K562 (cell line): ENCODE measurements around the gene RBM44. TPM values are rescaled to one million over a fixed set of nuclear protein-coding genes. Genes with fewer than 3 reads are reported as not detected.

Experiments
- ATAC-seq: fragments of 200-7000 bp; cut with Tn5 transposase; 3 replicates; pipeline ENCODE4 v1.9.1; 2020; ENCODE audit warnings: moderate library complexity
- BruUV-seq: library from RNA; stranded (reverse); fragments of 400-500 nt; replicated peaks from 2 replicates; lab custom pipeline; 2021; lab: Mats Ljungman, UMichigan
- CTCF ChIA-PET: fragments of 300-600 bp; formaldehyde crosslinking; extraction: SDS; loops from one replicate; lab custom pipeline; 2021; ENCODE audit warnings: low intra/inter-chr PET ratio; lab: Yijun Ruan, JAX
- POLR2A ChIA-PET: fragments of 300-600, 350-650 bp; sonication (Branson Sonifier 250); formaldehyde crosslinking; extraction: SDS; loops from one replicate; lab custom pipeline; 2021; ENCODE audit warnings: antibody characterized with exemption, inconsistent platforms; lab: Yijun Ruan, JAX
- DNase-seq, 4 experiments: peaks; one replicate each; pipeline versions ENCODE4 v3.0.0 to v3.0.0-alpha.2; 2011 to 2018; ENCODE audit warnings: low spot score in 3 of 4, mixed read lengths in 3 of 4; ENCODE audit errors: extremely low read depth in 1 of 4
- FAIRE-seq: peaks from 2 replicates; lab custom pipeline; 2011; peaks lifted over from hg19 to GRCh38; lab: Jason Lieb, UNC
- H2AFZ ChIP-seq: 2 replicates; pipeline ENCODE4 v1.6.0; 2011; ENCODE audit warnings: low read depth, low read length, control low read depth, inconsistent platforms
- H3K27ac ChIP-seq: fragments of 200-600 bp; 3 replicates; pipeline ENCODE4 v1.8.0; 2011; ENCODE audit warnings: low read depth, mild to moderate bottlenecking, control low read depth, inconsistent platforms, low read length, moderate library complexity, mixed read lengths; ENCODE audit errors: extremely low read depth
- H3K27me3 ChIP-seq, 2 experiments: fragments of 300-600 bp in 1 of 2; 2 replicates in 1 of 2; 3 replicates in 1 of 2; pipeline versions ENCODE4 v1.6.0 to v1.8.0; 2011; ENCODE audit warnings: inconsistent platforms in 2 of 2, low read length in 2 of 2, mild to moderate bottlenecking in 1 of 2, mixed read lengths in 1 of 2, moderate library complexity in 1 of 2; ENCODE audit not compliant: control insufficient read depth in 2 of 2, insufficient read depth in 2 of 2
- H3K36me3 ChIP-seq: fragments of 300-600 bp; 3 replicates; pipeline ENCODE4 v1.8.0; 2011; ENCODE audit warnings: mild to moderate bottlenecking, low read length, inconsistent platforms; ENCODE audit not compliant: control insufficient read depth, insufficient read depth
- H3K4me1 ChIP-seq, 2 experiments: fragments of 200-600 bp in 1 of 2; replicated peaks in 1 of 2; 2 replicates in 1 of 2; 3 replicates in 1 of 2; pipeline versions ENCODE4 v1.5.1 to v1.8.0; 2011; ENCODE audit warnings: inconsistent platforms in 2 of 2, low read length in 2 of 2, mild to moderate bottlenecking in 1 of 2, mixed read lengths in 1 of 2, moderate library complexity in 1 of 2; ENCODE audit not compliant: control insufficient read depth in 2 of 2, insufficient read depth in 2 of 2
- H3K4me2 ChIP-seq: 2 replicates; pipeline ENCODE4 v1.6.1; 2011; ENCODE audit warnings: low read length, control low read depth, inconsistent platforms, mixed read lengths; ENCODE audit not compliant: insufficient read depth
- H3K4me3 ChIP-seq: fragments of 200-600 bp; sonication (generic), shearing (Covaris generic); 2 replicates; pipeline ENCODE4 v1.5.1; 2016; ENCODE audit warnings: control low read depth, inconsistent platforms
- H3K79me2 ChIP-seq: fragments of 200-600 bp; 3 replicates; pipeline ENCODE4 v1.8.0; 2011; ENCODE audit warnings: low read length, inconsistent platforms; ENCODE audit not compliant: control insufficient read depth, insufficient read depth
- H3K9ac ChIP-seq, 2 experiments: 2 replicates each; pipeline versions ENCODE4 v1.6.0 to v1.6.1; 2011; ENCODE audit warnings: low read depth in 2 of 2, low read length in 2 of 2, control low read depth in 1 of 2, inconsistent platforms in 1 of 2, mild to moderate bottlenecking in 1 of 2, mixed read lengths in 1 of 2; ENCODE audit not compliant: insufficient read depth in 1 of 2
- H3K9me1 ChIP-seq: one replicate; pipeline ENCODE4 v1.6.0; 2011; ENCODE audit warnings: inconsistent platforms, mild to moderate bottlenecking, low read length, moderate library complexity; ENCODE audit not compliant: control insufficient read depth, insufficient read depth
- H3K9me3 ChIP-seq: replicated peaks from 2 replicates; pipeline ENCODE4 v1.5.1; 2011; ENCODE audit warnings: low read depth, low read length, inconsistent platforms; ENCODE audit not compliant: control insufficient read depth, insufficient read depth
- H4K20me1 ChIP-seq: replicated peaks from 2 replicates; pipeline ENCODE4 v1.6.1; 2011; ENCODE audit warnings: low read length, inconsistent platforms, mixed read lengths; ENCODE audit not compliant: control insufficient read depth, insufficient read depth
- E2F6 ChIP-seq, 2 experiments: IDR thresholded peaks; 2 replicates each; pipeline ENCODE4 v1.6.1; 2011; ENCODE audit warnings: borderline replicate concordance in 1 of 2, control low read depth in 1 of 2, low read depth in 1 of 2, low read length in 1 of 2, mild to moderate bottlenecking in 1 of 2, mixed read lengths in 1 of 2, moderate library complexity in 1 of 2; ENCODE audit not compliant: insufficient read depth in 1 of 2, insufficient read length in 1 of 2, poor library complexity in 1 of 2, severe bottlenecking in 1 of 2; ENCODE audit errors: extremely low read depth in 1 of 2
- ETV5 ChIP-seq: sonication (generic); formaldehyde crosslinking; IDR thresholded peaks from 2 replicates; pipeline ENCODE4 v1.4.0; 2020; ENCODE audit warnings: low read depth, mild to moderate bottlenecking, missing genetic modification reagents
- FOXA1 ChIP-seq: fragments of 450-650 bp; IDR thresholded peaks from 2 replicates; pipeline ENCODE4 v1.6.1; 2016; ENCODE audit warnings: mild to moderate bottlenecking, borderline replicate concordance
- GATA2 ChIP-seq: sonication (generic); formaldehyde crosslinking; IDR thresholded peaks from 2 replicates; pipeline ENCODE4 v1.4.0; 2020; ENCODE audit warnings: mild to moderate bottlenecking, missing genetic modification reagents
- ILK ChIP-seq: fragments of 450-650 bp; IDR thresholded peaks from 2 replicates; pipeline ENCODE4 v1.6.1; 2016; ENCODE audit warnings: missing genetic modification characterization, low read depth, mild to moderate bottlenecking, missing compliant biosample characterization, moderate library complexity, borderline replicate concordance
- JUN ChIP-seq, 2 experiments: sonication (generic) in 1 of 2; formaldehyde crosslinking in 1 of 2; IDR thresholded peaks; 2 replicates each; pipeline versions ENCODE4 v1.6.1 to v1.8.0; 2012 to 2022; ENCODE audit warnings: borderline replicate concordance in 2 of 2, mild to moderate bottlenecking in 2 of 2, improper control_type of control experiment in 1 of 2, low read depth in 1 of 2, low read length in 1 of 2, missing genetic modification reagents in 1 of 2
- MEIS2 ChIP-seq: fragments of 450-650 bp; IDR thresholded peaks from 2 replicates; pipeline ENCODE4 v1.6.1; 2014; ENCODE audit warnings: mild to moderate bottlenecking; ENCODE audit not compliant: partially characterized antibody
- NCOA4 ChIP-seq: fragments of 450-650 bp; IDR thresholded peaks from 2 replicates; pipeline ENCODE4 v1.6.1; 2018; ENCODE audit warnings: mild to moderate bottlenecking; ENCODE audit not compliant: partially characterized antibody
- NELFE ChIP-seq: IDR thresholded peaks from 2 replicates; pipeline ENCODE4 v1.6.1; 2011; ENCODE audit warnings: mild to moderate bottlenecking; ENCODE audit not compliant: insufficient read depth, insufficient read length
- RCOR1 ChIP-seq, 2 experiments: IDR thresholded peaks; 2 replicates each; pipeline ENCODE4 v1.6.1; 2012; ENCODE audit warnings: low read depth in 2 of 2, low read length in 2 of 2, borderline replicate concordance in 1 of 2, improper control_type of control experiment in 1 of 2
- TCF7L2 ChIP-seq: fragments of 150-350 bp; IDR thresholded peaks from 2 replicates; pipeline ENCODE4 v1.6.1; 2016; ENCODE audit warnings: low read depth, mild to moderate bottlenecking, low read length, moderate library complexity
- ZNF134 ChIP-seq: fragments of 250-450 bp; sonication (Bioruptor Pico); conservative IDR thresholded peaks from 2 replicates; pipeline ENCODE4 v1.4.0; 2020
- ZNF589 ChIP-seq: fragments of 200-800 bp; sonication (Bioruptor generic); IDR thresholded peaks from 2 replicates; pipeline ENCODE4 v1.6.1; 2016; ENCODE audit warnings: low read depth, missing genetic modification characterization, missing compliant biosample characterization
- WGBS: fragments of 100-300 bp; shearing (Covaris generic); methylation state at CpG from one replicate; pipeline ENCODE4 v1.1.6; 2016; ENCODE audit warnings: low coverage, mixed read lengths; ENCODE audit not compliant: insufficient coverage; ENCODE audit errors: missing lambda C conversion rate; 5-methylcytosine and 5-hydroxymethylcytosine counted together
- in situ Hi-C: fragments of 300-500 bp; cut with MboI; formaldehyde crosslinking; loops from 4 replicates; pipeline ENCODE4 v1.15.0; 2018; ENCODE audit warnings: inconsistent platforms, mixed read lengths
- intact Hi-C: fragments of 100-400 bp; cut with micrococcal nuclease; formaldehyde crosslinking; loops from 2 replicates; pipeline ENCODE4 v1.14.2; 2022
- polyA plus RNA-seq, 8 experiments: library from polyadenylated mRNA; depleted of rRNA in 4 of 8; stranded (reverse) in 5 of 8; unstranded in 3 of 8; fragments of >200 nt; fragmentation: Nextera tagmentation in 2 of 8; fragmentation: Illumina TruSeq in 1 of 8; extraction: Ambion mirVana in 2 of 8; extraction: Trizol in 1 of 8; gene quantifications; 2 replicates each; pipeline versions ENCODE4 v1.2.1 to v1.2.3, GENCODE V29; 2011 to 2014; ENCODE audit warnings: inconsistent platforms in 1 of 8, missing spikeins in 1 of 8
- total RNA-seq, 7 experiments: library from RNA; depleted of rRNA in 6 of 7; stranded (reverse); fragments of >200 nt in 6 of 7; fragmentation: Illumina TruSeq in 2 of 7; extraction: Trizol in 2 of 7; gene quantifications; 2 replicates each; pipeline versions ENCODE4 v1.2.1 to v1.2.3, GENCODE V29; 2011 to 2021; ENCODE audit warnings: low replicate concordance in 1 of 7
- TF ChIP-seq, protein P1 (sequence below): fragments of 450-650 bp; IDR thresholded peaks from 2 replicates; pipeline ENCODE4 v1.6.1; 2016; ENCODE audit warnings: antibody characterized with exemption

RBM44 gene
- total and polyA plus RNA-seq, 9 of the 15 experiments (the other 6 are each of a cell fraction or from before 2014, with no cell fraction given): 0.04 to 0.25 (median 0.13) TPM

DNA sequence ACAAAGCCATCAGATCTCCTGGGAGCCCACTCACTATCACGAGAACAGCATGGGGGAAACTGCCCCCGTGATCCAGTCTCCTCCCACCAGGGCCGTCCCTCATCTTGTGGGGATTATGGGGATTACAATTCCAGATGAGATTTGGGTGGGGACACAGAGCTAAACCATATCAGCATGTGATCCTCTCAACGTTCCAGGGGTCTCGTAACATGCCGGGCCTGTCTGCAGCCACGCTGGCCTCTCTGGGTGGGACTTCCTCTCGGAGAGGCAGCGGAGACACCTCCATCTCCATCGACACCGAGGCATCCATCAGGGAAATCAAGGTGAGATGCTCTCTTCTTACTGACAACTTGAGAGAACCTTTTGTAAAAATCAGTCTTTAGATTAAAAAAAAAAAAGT is 49.6 kb upstream of the RBM44 start:
- intact Hi-C loops (loop anchor here (10.0 kb wide), 1 partner anchor 164 kb away; no protein-coding TSS in a partner anchor), in situ Hi-C loops (no loop called here)
- TF ChIP-seq TCF7L2: no peak
- TF ChIP-seq ILK: no peak
- no peak for TF ChIP-seq FOXA1
- no peak for TF ChIP-seq RCOR1 (IDR thresholded peaks at IDR 0.05; ENCODE audit: borderline replicate concordance in 1 of 2, low read depth in 2 of 2, low read length in 2 of 2)
- TF ChIP-seq NELFE: no peak
- TF ChIP-seq MEIS2: no peak
- no peak for TF ChIP-seq NCOA4
- no peak for TF ChIP-seq ZNF589 (CRISPR knock-in tag)
- no peak for TF ChIP-seq JUN (IDR thresholded peaks at IDR 0.05; ENCODE audit: borderline replicate concordance, low read depth, low read length)
- no peak for TF ChIP-seq JUN (CRISPR knock-in tag; IDR thresholded peaks at IDR 0.05; ENCODE audit: borderline replicate concordance)
- TF ChIP-seq E2F6 (IDR thresholded peaks at IDR 0.05; ENCODE audit: borderline replicate concordance in 1 of 2, extremely low read depth in 1 of 2, insufficient read depth in 1 of 2, insufficient read length in 1 of 2, low read depth in 1 of 2, low read length in 1 of 2, poor library complexity in 1 of 2, severe bottlenecking in 1 of 2): no peak
- no peak for TF ChIP-seq ZNF134 (CRISPR knock-in tag)
- TF ChIP-seq, protein P1, sequence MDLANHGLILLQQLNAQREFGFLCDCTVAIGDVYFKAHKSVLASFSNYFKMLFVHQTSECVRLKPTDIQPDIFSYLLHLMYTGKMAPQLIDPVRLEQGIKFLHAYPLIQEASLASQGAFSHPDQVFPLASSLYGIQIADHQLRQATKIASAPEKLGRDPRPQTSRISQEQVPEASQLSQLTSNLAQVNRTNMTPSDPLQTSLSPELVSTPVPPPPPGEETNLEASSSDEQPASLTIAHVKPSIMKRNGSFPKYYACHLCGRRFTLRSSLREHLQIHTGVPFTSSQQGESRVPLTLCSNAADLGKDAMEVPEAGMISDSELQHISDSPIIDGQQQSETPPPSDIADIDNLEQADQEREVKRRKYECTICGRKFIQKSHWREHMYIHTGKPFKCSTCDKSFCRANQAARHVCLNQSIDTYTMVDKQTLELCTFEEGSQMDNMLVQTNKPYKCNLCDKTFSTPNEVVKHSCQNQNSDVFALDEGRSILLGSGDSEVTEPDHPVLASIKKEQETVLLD: no peak
- TF ChIP-seq ETV5 (CRISPR knock-in tag): no peak
- TF ChIP-seq GATA2 (CRISPR knock-in tag): no peak
- H2AFZ ChIP-seq: no peak overlapping the region
- no peaks in the 10 kb centered on the region for H3K79me2 ChIP-seq
- no peaks in the 10 kb centered on the region for H3K9me3 ChIP-seq
- H3K4me2 ChIP-seq: no peak overlapping the region
- FAIRE-seq: no peak
- H3K27ac ChIP-seq: no peak overlapping the region
- no peak overlapping the region for H3K9ac ChIP-seq
- H3K9me1 ChIP-seq: no peaks in the 10 kb centered on the region
- 97% methylated on average over 8 of the region's 11 CpGs for WGBS
- POLR2A ChIA-PET: interaction anchor here (0.7 kb wide), 1 partner anchor 9 kb away, joined by 6 read pairs; no protein-coding TSS in a partner anchor
- no peak overlapping the region for H3K4me3 ChIP-seq
- CTCF ChIA-PET: no interaction called here
- peaks cover 12% of the 10 kb centered on the region; the same call in 1 of the 3 replicates for H3K36me3 ChIP-seq
- no peaks in the 10 kb centered on the region for H3K27me3 ChIP-seq
- DNase-seq: no peak
- no peak for ATAC-seq
- BruUV-seq: no TSS peak
- peaks cover 3% of the 10 kb centered on the region; the same call in 1 of the 2 replicates for H4K20me1 ChIP-seq
- peaks cover 0 to 4% of the 10 kb centered on the region in 2 experiments; a peak in 2 of 5 replicates for H3K4me1 ChIP-seq
